Colonic mucosa (tissue), 4 donors: ENCODE data around the gene ARHGAP42. TPM values are rescaled to one million over a fixed set of nuclear protein-coding genes. Genes with fewer than 3 reads are reported as not detected.

Experiments
- DNase-seq: peaks from one replicate; pipeline ENCODE4 v3.0.0-alpha.2; 2020
- H3K27ac ChIP-seq: fragments of 200-600 bp; one replicate; pipeline ENCODE4 v1.8.0; 2021
- H3K27me3 ChIP-seq: fragments of 200-600 bp; one replicate; pipeline ENCODE4 v1.8.0; 2021
- H3K36me3 ChIP-seq: fragments of 200-600 bp; one replicate; pipeline ENCODE4 v1.8.0; 2021
- H3K4me1 ChIP-seq: fragments of 200-600 bp; one replicate; pipeline ENCODE4 v1.8.0; 2021; ENCODE audit warnings: mild to moderate bottlenecking
- H3K4me3 ChIP-seq: fragments of 200-600 bp; one replicate; pipeline ENCODE4 v1.8.0; 2021
- H3K9ac ChIP-seq, 2 donors: one replicate each; pipeline ENCODE4 v1.7.0; 2013; ENCODE audit warnings: control low read depth in 2 of 2, low read depth in 2 of 2, low read length in 2 of 2
- H3K9me3 ChIP-seq: fragments of 200-600 bp; one replicate; pipeline ENCODE4 v1.8.0; 2021
- CTCF ChIP-seq: fragments of 200-600 bp; IDR thresholded peaks from one replicate; pipeline ENCODE4 v1.8.0; 2022; ENCODE audit warnings: antibody characterized with exemption, mild to moderate bottlenecking
- intact Hi-C: fragments of 100-400 bp; cut with DNase I; formaldehyde crosslinking; loops from one replicate; pipeline ENCODE4 v1.14.1; 2022
- total RNA-seq, 2 donors: library from RNA; stranded (reverse); fragmentation: NEBNext Ultra II Directional in 1 of 2; extraction: Animal tissue kit (Norgen Biotek cat#: 25700) in 1 of 2; gene quantifications; one replicate each; pipeline ENCODE4 v1.2.1, GENCODE V29; 2021
- donor health status: healthy.
- donor health status: DM: no; HTN: no; CAD: no.
- donor health status: DM: no; HTN: no; CAD: no.

Gene ARHGAP42
- total RNA-seq, 2 donors from 2014 or later = 13.4 to 15.9 TPM

DNA sequence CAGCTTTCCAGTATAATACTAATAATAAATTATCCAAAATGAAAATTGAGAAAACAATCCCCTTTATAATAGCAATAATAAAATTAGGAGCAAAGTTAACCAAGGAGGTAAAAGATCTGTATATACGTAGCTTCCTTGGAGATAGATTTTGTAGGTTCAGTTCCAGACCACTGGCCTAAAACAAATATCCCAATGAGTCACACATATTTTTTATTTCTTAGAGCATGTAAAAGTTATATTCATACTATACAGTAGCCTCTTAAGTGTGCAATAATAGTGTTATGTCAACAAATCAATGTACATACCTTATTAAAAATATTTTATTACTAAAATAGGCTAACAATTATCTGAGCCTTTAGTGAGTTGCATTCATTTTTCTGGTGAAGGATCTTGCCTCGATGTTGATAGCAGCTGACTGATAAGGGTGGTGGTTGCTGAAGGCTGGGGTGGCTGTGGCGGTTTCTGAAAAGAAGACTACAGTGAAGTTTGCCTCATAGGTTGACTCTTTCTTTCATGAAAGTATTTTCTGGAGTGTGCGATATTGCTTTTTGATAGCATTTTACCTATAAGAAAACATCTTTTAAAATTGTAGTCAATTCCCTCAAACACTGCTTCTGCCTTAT is 178.5 kb downstream of the ARHGAP42 start:
- Histone ChIP-seq H3K27ac (no peak overlapping the region), H3K9ac (no peak overlapping the region), H3K9me3 (no peaks in the 10 kb centered on the region), H3K27me3 (no peaks in the 10 kb centered on the region), H3K4me3 (no peak overlapping the region), H3K36me3 (no peaks in the 10 kb centered on the region), H3K4me1 (no peaks in the 10 kb centered on the region)
- TF ChIP-seq CTCF = no peak
- no peak for DNase-seq
- intact Hi-C loops = no loop called here

DNA sequence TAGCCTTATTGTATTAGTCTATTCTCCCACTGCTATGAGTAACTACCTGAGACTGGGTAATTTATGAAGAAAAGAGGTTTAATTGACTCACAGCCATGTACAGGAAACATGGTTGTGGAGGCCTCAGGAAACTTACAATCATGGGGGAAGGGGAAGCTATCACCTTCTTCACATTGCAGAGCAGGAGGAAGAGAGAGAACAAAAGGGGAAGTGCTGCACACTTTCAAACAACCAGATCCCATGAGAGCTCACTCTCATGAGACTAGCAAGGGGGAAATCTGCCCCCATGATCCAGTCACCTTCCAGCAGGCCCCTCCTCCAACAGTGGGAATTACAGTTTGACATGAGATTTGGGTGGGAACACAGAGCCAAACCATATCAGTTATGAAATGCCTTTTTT is 179.4 kb downstream of the ARHGAP42 start:
- TF ChIP-seq CTCF = no peak
- H3K4me3 ChIP-seq = no peak overlapping the region
- no peak for DNase-seq
- H3K4me1 ChIP-seq = no peaks in the 10 kb centered on the region
- H3K9ac ChIP-seq = no peak overlapping the region
- H3K9me3 ChIP-seq = no peaks in the 10 kb centered on the region
- H3K27ac ChIP-seq = no peak overlapping the region
- H3K27me3 ChIP-seq = no peaks in the 10 kb centered on the region
- intact Hi-C loops = no loop called here
- H3K36me3 ChIP-seq = no peaks in the 10 kb centered on the region

DNA sequence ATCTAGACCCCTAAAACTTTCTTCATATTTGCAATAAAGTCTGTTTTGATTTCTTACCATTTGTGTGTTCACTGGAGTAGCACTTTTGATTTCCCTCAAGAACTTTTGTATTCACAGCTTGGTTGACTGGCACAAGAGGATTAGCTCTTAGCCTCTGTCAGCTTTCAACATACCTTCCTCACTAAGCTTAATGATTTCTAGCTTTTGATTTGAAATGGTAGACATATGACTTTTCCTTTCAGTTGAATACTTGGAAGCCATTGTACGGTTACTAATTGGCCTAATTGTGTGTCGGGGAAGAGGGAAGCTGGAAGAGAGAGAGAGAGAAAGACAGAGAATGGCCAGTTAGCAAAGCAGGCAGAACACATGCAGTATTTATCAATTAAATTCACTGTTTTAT is 180.5 kb downstream of the ARHGAP42 start:
- no peaks in the 10 kb centered on the region for H3K9me3 ChIP-seq
- TF ChIP-seq CTCF = no peak
- no peak overlapping the region for H3K27ac ChIP-seq
- no peaks in the 10 kb centered on the region for H3K36me3 ChIP-seq
- H3K4me3 ChIP-seq = no peak overlapping the region
- no peaks in the 10 kb centered on the region for H3K4me1 ChIP-seq
- no peak overlapping the region for H3K9ac ChIP-seq
- no peaks in the 10 kb centered on the region for H3K27me3 ChIP-seq
- intact Hi-C loops = no loop called here
- DNase-seq = no peak

- Histone ChIP-seq H3K9me3 (no peaks in the 10 kb centered on the region), H3K9ac (no peak overlapping the region), H3K27me3 (no peaks in the 10 kb centered on the region), H3K4me3 (no peak overlapping the region), H3K4me1 (no peaks in the 10 kb centered on the region), H3K27ac (no peak overlapping the region), H3K36me3 (no peaks in the 10 kb centered on the region)
- no peak for DNase-seq
- intact Hi-C loops = no loop called here
- no peak for TF ChIP-seq CTCF
Observed at GRCh38 chr11:100869328-100869727, 182.2 kb downstream of the ARHGAP42 start.

- Histone ChIP-seq H3K4me1 (no peaks in the 10 kb centered on the region), H3K27me3 (no peaks in the 10 kb centered on the region), H3K4me3 (no peak overlapping the region), H3K36me3 (no peaks in the 10 kb centered on the region), H3K27ac (no peak overlapping the region), H3K9me3 (no peaks in the 10 kb centered on the region), H3K9ac (no peak overlapping the region)
- no peak for DNase-seq
- intact Hi-C loops = no loop called here
- TF ChIP-seq CTCF = no peak
Observed at GRCh38 chr11:100870138-100870537, 183.1 kb downstream of the ARHGAP42 start.
